HG02763 (cell line): ENCODE results near the gene JMJD7.

Experiments used
- ATAC-seq: cut with Tn5 transposase; IDR thresholded peaks from one replicate; pipeline ENCODE4 v1.9.1; 2021; ENCODE audit warnings: mild to moderate bottlenecking, moderate library complexity; ENCODE audit not compliant: unreplicated experiment

The JMJD7 gene

GRCh38 chr15:41861736-41862356, 34.0 kb downstream of the JMJD7 start:
- no peak for ATAC-seq

GRCh38 chr15:41862515-41863116, 34.7 kb downstream of the JMJD7 start:
- no peak for ATAC-seq

GRCh38 chr15:41865490-41866055, 37.7 kb downstream of the JMJD7 start:
- no peak for ATAC-seq

GRCh38 chr15:41866263-41866703, 38.4 kb downstream of the JMJD7 start:
- no peak for ATAC-seq

GRCh38 chr15:41866872-41867579, 39.1 kb downstream of the JMJD7 start:
- no peak for ATAC-seq

- ATAC-seq: no peak
Measured at GRCh38 chr15:41868321-41868720, 40.4 kb downstream of the JMJD7 start.

- no peak for ATAC-seq
Measured at GRCh38 chr15:41869770-41870688, 42.1 kb downstream of the JMJD7 start.

- ATAC-seq: no peak
Measured at GRCh38 chr15:41870689-41871081, 42.8 kb downstream of the JMJD7 start.

GRCh38 chr15:41871175-41871905, 43.4 kb downstream of the JMJD7 start:
- ATAC-seq: no peak

- ATAC-seq: no peak
Measured at GRCh38 chr15:41872166-41872747, 44.4 kb downstream of the JMJD7 start.

- ATAC-seq: no peak
Measured at GRCh38 chr15:41873711-41874110, 45.8 kb downstream of the JMJD7 start.

GRCh38 chr15:41874736-41875135, 46.8 kb downstream of the JMJD7 start:
- ATAC-seq: no peak

GRCh38 chr15:41876007-41876406, 48.1 kb downstream of the JMJD7 start:
- no peak for ATAC-seq

- ATAC-seq: no peak
Measured at GRCh38 chr15:41876689-41877088, 48.8 kb downstream of the JMJD7 start.

GRCh38 chr15:41877631-41878354, 49.9 kb downstream of the JMJD7 start:
- ATAC-seq: no peak

GRCh38 chr15:41878355-41878699, 50.4 kb downstream of the JMJD7 start:
- no peak for ATAC-seq

- no peak for ATAC-seq
Measured at GRCh38 chr15:41879321-41879845, 51.5 kb downstream of the JMJD7 start.

GRCh38 chr15:41880156-41880877, 52.4 kb downstream of the JMJD7 start:
- no peak for ATAC-seq
